Keratinocyte (primary cell): ENCODE measurements around the gene RETREG1. TPM values are rescaled to one million over a fixed set of nuclear protein-coding genes. Genes with fewer than 3 reads are reported as not detected.

Experiments
- DNase-seq: peaks from one replicate; pipeline ENCODE4 v3.0.0-alpha.2; 2011; ENCODE audit warnings: low read depth, missing footprints, low spot score
- FAIRE-seq: peaks from 2 replicates; lab custom pipeline; 2011; peaks lifted over from hg19 to GRCh38; lab: Jason Lieb, UNC
- H2AFZ ChIP-seq: 2 replicates; pipeline ENCODE4 v1.6.0; 2012; ENCODE audit warnings: low read length, control low read depth, inconsistent platforms; ENCODE audit not compliant: control insufficient read depth
- H3K27ac ChIP-seq: 2 replicates; pipeline ENCODE4 v1.5.1; 2011; ENCODE audit warnings: low read length; ENCODE audit not compliant: control insufficient read depth, insufficient read depth
- H3K27me3 ChIP-seq: 3 replicates; pipeline ENCODE4 v1.6.0; 2011; ENCODE audit warnings: low read length; ENCODE audit not compliant: control insufficient read depth, insufficient read depth; ENCODE audit errors: extremely low read depth
- H3K36me3 ChIP-seq, 2 experiments: 2 replicates in 1 of 2; 3 replicates in 1 of 2; pipeline ENCODE4 v1.5.1; 2011; ENCODE audit warnings: low read length in 2 of 2, mild to moderate bottlenecking in 1 of 2; ENCODE audit not compliant: control insufficient read depth in 2 of 2, insufficient read depth in 2 of 2; ENCODE audit errors: extremely low read depth in 1 of 2
- H3K4me1 ChIP-seq: 3 replicates; pipeline ENCODE4 v1.5.1; 2011; ENCODE audit warnings: low read length; ENCODE audit not compliant: control insufficient read depth, insufficient read depth; ENCODE audit errors: extremely low read depth
- H3K4me2 ChIP-seq: 3 replicates; pipeline ENCODE4 v1.6.0; 2011; ENCODE audit warnings: low read depth, low read length; ENCODE audit not compliant: control insufficient read depth, insufficient read depth; ENCODE audit errors: extremely low read depth
- H3K4me3 ChIP-seq, 3 experiments: fragments of 200-600 bp in 1 of 3; sonication (generic) in 1 of 3; 2 replicates in 2 of 3; 3 replicates in 1 of 3; pipeline ENCODE4 v1.5.1; 2011 to 2016; ENCODE audit warnings: low read length in 3 of 3, mild to moderate bottlenecking in 3 of 3, control low read depth in 2 of 3, inconsistent platforms in 1 of 3, low read depth in 1 of 3, mixed read lengths in 1 of 3, mixed run types in 1 of 3, moderate library complexity in 1 of 3; ENCODE audit not compliant: control insufficient read depth in 2 of 3, insufficient read depth in 2 of 3; ENCODE audit errors: extremely low read depth in 1 of 3
- H3K79me2 ChIP-seq: 2 replicates; pipeline ENCODE4 v1.6.0; 2012; ENCODE audit warnings: low read length; ENCODE audit not compliant: control insufficient read depth, insufficient read depth
- H3K9ac ChIP-seq: 3 replicates; pipeline ENCODE4 v1.6.0; 2011; ENCODE audit warnings: low read length; ENCODE audit not compliant: control insufficient read depth, insufficient read depth; ENCODE audit errors: extremely low read depth
- H3K9me1 ChIP-seq: 3 replicates; pipeline ENCODE4 v1.6.0; 2011; ENCODE audit warnings: low read length; ENCODE audit not compliant: control insufficient read depth, insufficient read depth; ENCODE audit errors: extremely low read depth
- H3K9me3 ChIP-seq: 2 replicates; pipeline ENCODE4 v1.5.1; 2012; ENCODE audit warnings: low read depth, low read length; ENCODE audit not compliant: control insufficient read depth
- H4K20me1 ChIP-seq: 3 replicates; pipeline ENCODE4 v1.6.0; 2011; ENCODE audit warnings: low read length; ENCODE audit not compliant: control insufficient read depth, insufficient read depth; ENCODE audit errors: extremely low read depth
- EZH2 ChIP-seq: IDR thresholded peaks from one replicate; pipeline ENCODE4 v1.6.1; 2012; ENCODE audit warnings: inconsistent platforms, mild to moderate bottlenecking, low read length, moderate library complexity
- dilution Hi-C: fragments of 300-500 bp; cut with MboI; formaldehyde crosslinking; loops from one replicate; pipeline ENCODE4 v1.7.0; 2020; ENCODE audit warnings: low sequenced_read_pairs; ENCODE audit not compliant: extremely low pct_ligation_motif_present
- polyA plus RNA-seq, 5 experiments: library from polyadenylated mRNA; depleted of rRNA in 3 of 5; stranded (reverse) in 3 of 5; stranded (forward) in 1 of 5; unstranded in 1 of 5; fragments of >200 nt; gene quantifications; 1 replicate in 1 of 5; 2 replicates in 3 of 5; 3 replicates in 1 of 5; pipeline versions ENCODE4 v1.2.1 to v1.2.3, GENCODE V29; 2011 to 2012; ENCODE audit warnings: missing spikeins in 2 of 5, low read depth in 1 of 5, low replicate concordance in 1 of 5
- TF ChIP-seq, protein P1 (sequence below), 3 experiments: IDR thresholded peaks in 1 of 3; conservative IDR thresholded peaks in 1 of 3; optimal IDR thresholded peaks in 1 of 3; 2 replicates in 2 of 3; 3 replicates in 1 of 3; pipeline versions ENCODE3 to v1.5.1; 2011; ENCODE audit warnings: low read length in 3 of 3, mild to moderate bottlenecking in 3 of 3, moderate library complexity in 2 of 3, control low read depth in 1 of 3, inconsistent platforms in 1 of 3; ENCODE audit not compliant: insufficient read depth in 2 of 3; ENCODE audit errors: extremely low read depth in 1 of 3

RETREG1 gene
- polyA plus RNA-seq, 1 donor (not counting 4 experiments of a cell fraction or from before 2014, with no cell fraction given), result 7.4 TPM

DNA sequence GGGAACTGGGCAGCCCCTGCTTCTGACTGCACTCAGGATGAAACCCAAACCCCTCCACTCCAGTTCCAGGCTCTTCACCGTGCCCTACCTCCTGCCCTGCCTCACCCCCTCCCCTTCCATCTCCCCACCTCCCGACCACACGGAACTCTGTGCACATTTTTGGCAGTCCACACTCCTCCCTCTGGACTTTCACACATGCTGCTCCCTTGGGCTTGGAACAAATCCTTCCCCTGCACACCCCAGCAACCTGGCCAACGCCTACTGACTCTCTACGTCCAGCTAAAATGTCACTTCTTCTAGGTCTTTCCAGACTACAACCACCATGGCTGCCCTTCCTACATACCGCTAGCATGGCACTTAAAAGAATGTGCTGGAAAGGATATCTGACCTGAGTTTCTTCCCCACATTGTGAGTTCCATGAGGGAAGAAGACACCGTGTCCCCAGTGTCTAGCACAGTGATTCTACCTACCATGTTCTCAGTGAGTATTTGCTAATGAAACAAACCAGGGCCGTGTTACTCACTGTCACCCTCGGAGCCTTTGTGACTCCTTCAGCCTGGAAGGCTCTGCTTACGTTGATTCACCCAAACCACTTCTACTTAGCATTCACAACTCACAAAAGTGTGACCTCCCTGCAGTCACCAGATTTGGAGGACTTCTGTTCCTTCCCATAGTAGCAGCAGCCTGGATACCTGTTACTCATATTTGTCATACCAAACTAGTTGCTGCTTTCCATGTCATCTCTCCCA is 18.7 kb downstream of the RETREG1 start:
- Histone ChIP-seq H3K9ac (no peak overlapping the region), H3K4me1 (no peaks in the 10 kb centered on the region), H3K9me1 (no peaks in the 10 kb centered on the region), H3K36me3 (no peaks in the 10 kb centered on the region), H4K20me1 (no peaks in the 10 kb centered on the region), H3K79me2 (no peaks in the 10 kb centered on the region), H3K27me3 (no peaks in the 10 kb centered on the region), H3K27ac (no peak overlapping the region), H3K4me2 (no peak overlapping the region), H3K9me3 (no peaks in the 10 kb centered on the region), H3K4me3 (no peak overlapping the region), H2AFZ (no peak overlapping the region)
- dilution Hi-C loops, result no loop called here
- TF ChIP-seq, protein P1, sequence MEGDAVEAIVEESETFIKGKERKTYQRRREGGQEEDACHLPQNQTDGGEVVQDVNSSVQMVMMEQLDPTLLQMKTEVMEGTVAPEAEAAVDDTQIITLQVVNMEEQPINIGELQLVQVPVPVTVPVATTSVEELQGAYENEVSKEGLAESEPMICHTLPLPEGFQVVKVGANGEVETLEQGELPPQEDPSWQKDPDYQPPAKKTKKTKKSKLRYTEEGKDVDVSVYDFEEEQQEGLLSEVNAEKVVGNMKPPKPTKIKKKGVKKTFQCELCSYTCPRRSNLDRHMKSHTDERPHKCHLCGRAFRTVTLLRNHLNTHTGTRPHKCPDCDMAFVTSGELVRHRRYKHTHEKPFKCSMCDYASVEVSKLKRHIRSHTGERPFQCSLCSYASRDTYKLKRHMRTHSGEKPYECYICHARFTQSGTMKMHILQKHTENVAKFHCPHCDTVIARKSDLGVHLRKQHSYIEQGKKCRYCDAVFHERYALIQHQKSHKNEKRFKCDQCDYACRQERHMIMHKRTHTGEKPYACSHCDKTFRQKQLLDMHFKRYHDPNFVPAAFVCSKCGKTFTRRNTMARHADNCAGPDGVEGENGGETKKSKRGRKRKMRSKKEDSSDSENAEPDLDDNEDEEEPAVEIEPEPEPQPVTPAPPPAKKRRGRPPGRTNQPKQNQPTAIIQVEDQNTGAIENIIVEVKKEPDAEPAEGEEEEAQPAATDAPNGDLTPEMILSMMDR (optimal IDR thresholded peaks at IDR 0.05 in 1 of 3, IDR thresholded peaks at IDR 0.05 in 1 of 3, conservative IDR thresholded peaks at IDR 0.05 in 1 of 3; ENCODE audit: extremely low read depth in 1 of 3, insufficient read depth in 2 of 3, low read length in 3 of 3), result no peak
- FAIRE-seq (no peak), DNase-seq (no peak)

DNA sequence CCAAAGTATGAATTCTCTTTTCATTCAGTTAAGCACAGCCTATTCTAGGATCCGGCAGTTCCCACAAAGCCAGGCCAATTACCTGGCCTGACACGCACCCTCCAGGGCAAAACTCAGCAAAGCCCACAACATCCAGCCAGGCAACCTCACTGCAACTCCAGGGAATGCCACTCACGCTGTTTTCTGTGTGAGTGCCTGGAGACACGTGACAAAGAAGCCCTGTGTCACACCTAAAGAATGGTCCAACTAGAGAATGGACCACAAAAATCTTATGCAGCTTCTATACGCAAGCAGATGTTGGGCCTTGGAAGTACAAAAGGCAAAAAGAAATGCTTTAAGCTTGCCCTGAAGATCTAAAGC is 20.2 kb downstream of the RETREG1 start:
- dilution Hi-C loops, result no loop called here
- Histone ChIP-seq H3K27me3 (no peaks in the 10 kb centered on the region), H3K9ac (no peak overlapping the region), H4K20me1 (no peaks in the 10 kb centered on the region), H3K9me3 (no peaks in the 10 kb centered on the region), H3K27ac (no peak overlapping the region), H3K79me2 (no peaks in the 10 kb centered on the region), H3K9me1 (no peaks in the 10 kb centered on the region), H3K36me3 (no peaks in the 10 kb centered on the region), H3K4me3 (no peak overlapping the region), H3K4me2 (no peak overlapping the region), H2AFZ (no peak overlapping the region), H3K4me1 (no peaks in the 10 kb centered on the region)
- TF ChIP-seq, protein P1 (optimal IDR thresholded peaks at IDR 0.05 in 1 of 3, IDR thresholded peaks at IDR 0.05 in 1 of 3, conservative IDR thresholded peaks at IDR 0.05 in 1 of 3; ENCODE audit: extremely low read depth in 1 of 3, insufficient read depth in 2 of 3, low read length in 3 of 3), result no peak
- TF ChIP-seq EZH2, result no peak
- FAIRE-seq (no peak), DNase-seq (no peak)
